GM21737 (cell line): ENCODE measurements around the gene CA7.

Source experiments
- ATAC-seq: cut with Tn5 transposase; IDR thresholded peaks from one replicate; pipeline ENCODE4 v1.9.1; 2021; ENCODE audit warnings: mild to moderate bottlenecking, moderate library complexity; ENCODE audit not compliant: unreplicated experiment

Gene CA7

DNA sequence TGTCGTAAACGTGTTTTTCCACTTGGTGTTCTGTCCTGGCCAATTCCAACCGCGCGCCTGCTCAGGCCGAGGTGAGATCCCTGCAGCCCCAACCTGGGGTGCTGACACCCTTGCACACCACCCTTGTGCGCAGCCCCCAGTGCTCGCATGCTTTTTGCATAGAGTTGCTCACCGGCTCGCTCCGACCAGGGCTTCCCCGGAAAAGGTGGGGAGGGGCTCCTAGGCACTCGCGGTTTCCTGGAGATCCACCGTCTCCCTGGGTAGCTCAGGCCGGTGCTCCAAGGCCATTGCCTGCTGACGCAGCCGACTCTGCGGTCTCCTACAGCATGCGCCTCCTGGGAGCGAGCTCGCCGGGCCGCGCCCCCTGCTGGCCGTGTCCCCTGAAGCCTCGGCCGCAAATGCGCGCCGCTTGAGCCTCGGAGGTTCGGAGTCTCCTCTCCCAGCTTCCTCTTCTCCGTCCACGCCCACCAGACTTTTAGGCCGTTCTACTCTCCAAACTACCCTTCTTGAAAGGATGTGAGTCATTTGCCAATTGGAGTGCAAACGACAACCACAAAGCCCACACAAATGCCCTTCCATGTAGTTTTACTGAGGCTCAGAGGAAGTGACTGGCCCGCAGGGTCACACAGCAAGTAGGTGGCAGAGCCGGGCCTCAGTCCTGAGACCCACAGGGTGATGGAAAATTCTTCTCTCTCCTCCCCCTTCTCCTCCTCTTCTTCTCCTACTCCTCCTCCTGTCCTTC lies 28.9 kb downstream of the CA7 start:
- peak; percentile 80 for ATAC-seq

DNA sequence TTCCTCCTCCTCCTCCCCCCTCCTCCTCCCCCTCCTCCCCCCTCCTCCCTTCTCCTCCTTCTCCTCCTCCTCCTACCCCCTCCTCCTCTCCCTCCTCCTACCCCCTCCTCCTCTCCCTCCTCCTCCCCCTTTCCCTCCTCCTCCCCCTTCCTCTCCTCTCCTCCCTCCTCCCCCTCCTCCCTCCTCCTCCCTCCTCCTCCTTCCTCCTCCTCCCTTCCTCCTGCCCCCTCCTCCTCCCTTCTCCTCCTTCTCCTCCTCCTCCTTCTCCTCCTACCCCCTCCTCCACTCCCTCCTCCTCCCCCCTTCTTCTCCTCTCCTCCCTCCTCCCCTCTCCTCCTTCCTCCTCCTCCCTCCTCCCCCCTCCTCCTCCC lies 29.5 kb downstream of the CA7 start:
- ATAC-seq: no peak

- no peak for ATAC-seq
These were observed 30.0 kb downstream of the CA7 start for GRCh38 chr16:66874079-66874775.

GRCh38 chr16:66878067-66878466 lies 33.9 kb downstream of the CA7 start:
- no peak for ATAC-seq

DNA sequence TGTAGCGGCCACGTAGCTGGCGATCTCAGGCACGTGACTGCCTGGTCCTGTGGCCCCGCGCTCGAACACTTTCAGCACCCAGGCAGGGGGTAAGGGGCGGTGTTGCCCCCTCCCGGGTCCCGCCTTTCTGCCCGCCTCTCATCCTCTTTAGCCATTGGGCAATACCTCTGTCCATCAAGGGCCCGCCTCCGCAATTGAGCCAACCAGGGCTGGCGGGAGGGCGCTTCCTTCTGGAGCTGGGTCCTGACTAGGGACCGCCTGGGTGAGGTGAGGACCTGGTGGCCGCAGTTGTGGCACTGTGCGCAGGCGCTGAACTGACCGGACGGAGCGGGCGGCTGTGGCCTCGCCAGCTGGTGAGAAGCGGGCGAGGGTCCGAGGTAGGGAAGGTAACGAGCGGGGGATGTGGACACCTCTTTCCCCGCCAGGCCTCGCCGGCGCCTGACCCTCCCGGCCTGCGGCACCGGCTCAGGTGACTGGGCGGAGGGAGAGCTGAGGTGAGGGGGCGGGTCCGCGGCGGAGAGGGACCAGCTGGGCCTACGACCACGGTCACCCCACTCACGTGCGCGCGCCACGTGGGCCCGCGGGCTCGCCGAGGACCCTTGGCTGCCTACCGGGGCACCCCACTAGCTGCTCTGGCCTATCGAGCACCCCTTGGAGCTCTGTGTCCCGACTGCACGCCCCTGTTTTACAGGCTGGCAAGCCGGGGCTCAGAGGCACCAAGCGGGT lies 36.2 kb downstream of the CA7 start, which contains the start of gene PDP2:
Gene PDP2, plus strand, starts transcription at position 228 of the 726 bp plus-strand sequence. CDS start 3,770 bp downstream, outside the sequence.
- peak; percentile 94 for ATAC-seq

DNA sequence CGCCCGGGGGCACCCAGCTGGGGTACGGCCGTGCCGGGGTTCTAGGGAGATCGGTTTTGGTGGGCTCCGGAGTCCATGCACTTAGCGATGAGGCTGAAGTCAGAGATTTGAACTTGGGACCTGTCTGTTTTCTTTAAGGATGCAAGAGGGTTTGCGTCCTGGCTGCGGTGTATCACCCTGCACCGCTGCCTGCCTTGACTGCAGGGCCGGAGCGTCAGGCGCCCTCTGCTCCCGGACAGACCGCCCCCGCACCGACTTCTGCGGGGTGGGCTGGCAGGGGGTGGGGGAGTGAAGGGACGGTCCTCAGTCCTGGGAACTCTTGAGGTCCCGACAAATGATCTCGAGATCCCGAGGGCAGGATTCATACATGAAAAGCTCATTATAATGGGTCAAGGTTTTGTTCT lies 36.8 kb downstream of the CA7 start:
- peak; percentile 4 for ATAC-seq

DNA sequence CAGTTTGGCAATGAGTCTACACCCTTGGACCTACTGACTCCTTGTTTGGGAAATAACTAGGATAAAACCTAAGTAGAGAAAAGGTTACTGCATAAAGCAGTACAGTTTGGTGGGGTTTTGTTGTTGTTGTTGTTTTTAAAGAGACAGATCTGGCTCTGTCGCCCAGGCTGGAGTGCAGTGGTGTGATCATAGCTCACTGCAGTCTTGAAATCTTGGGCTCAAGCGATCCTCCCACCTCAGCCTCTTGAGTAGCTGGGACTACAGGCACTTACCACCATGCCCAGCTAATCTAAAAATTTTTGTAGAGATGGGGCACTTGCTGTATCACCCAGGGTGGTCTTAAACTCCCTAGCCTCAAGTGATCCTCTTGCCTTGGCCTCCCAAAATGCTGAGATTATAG lies 37.3 kb downstream of the CA7 start:
- ATAC-seq: no peak

GRCh38 chr16:66881964-66882508 lies 37.8 kb downstream of the CA7 start:
- no peak for ATAC-seq

GRCh38 chr16:66882702-66883101 lies 38.5 kb downstream of the CA7 start:
- no peak for ATAC-seq

GRCh38 chr16:66885491-66885890 lies 41.3 kb downstream of the CA7 start:
- no peak for ATAC-seq

DNA sequence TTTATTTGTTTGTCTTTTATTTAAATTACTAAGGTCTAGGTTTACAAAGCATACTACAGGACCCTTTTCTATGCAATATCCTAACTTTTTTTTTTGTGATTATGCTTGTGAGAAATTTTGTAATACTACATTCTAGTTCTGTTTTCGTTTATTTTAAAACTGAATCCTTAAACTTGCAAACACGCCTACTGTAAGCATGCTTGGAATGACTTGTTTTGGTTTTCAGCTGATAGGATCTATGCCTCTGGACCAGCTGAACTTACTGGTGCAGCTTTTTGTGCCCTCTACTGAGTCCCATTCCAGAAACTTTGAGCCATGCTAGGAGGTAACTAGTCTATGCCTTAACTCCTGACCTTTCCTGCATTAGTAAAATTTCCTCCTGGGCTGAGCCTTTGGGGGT lies 42.1 kb downstream of the CA7 start:
- no peak for ATAC-seq

DNA sequence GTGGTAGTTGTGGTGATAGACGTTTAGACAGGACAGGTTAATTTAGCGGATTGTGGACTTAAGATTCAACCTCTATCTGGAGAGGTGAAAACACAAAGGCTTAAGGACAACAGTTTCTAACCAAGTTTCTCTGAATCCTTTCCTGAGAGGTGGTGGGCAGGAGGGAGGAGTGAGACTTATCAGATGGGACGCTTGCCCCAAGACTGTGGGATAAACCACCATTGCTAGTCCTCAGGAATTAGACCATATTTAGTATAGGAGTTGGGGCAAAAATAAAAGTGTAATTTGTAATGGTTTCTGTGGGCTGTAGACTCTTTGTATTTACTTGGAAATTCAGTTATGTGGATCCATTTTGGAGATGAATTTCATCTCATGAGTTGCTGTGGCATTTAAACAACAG lies 42.7 kb downstream of the CA7 start:
- ATAC-seq: no peak

DNA sequence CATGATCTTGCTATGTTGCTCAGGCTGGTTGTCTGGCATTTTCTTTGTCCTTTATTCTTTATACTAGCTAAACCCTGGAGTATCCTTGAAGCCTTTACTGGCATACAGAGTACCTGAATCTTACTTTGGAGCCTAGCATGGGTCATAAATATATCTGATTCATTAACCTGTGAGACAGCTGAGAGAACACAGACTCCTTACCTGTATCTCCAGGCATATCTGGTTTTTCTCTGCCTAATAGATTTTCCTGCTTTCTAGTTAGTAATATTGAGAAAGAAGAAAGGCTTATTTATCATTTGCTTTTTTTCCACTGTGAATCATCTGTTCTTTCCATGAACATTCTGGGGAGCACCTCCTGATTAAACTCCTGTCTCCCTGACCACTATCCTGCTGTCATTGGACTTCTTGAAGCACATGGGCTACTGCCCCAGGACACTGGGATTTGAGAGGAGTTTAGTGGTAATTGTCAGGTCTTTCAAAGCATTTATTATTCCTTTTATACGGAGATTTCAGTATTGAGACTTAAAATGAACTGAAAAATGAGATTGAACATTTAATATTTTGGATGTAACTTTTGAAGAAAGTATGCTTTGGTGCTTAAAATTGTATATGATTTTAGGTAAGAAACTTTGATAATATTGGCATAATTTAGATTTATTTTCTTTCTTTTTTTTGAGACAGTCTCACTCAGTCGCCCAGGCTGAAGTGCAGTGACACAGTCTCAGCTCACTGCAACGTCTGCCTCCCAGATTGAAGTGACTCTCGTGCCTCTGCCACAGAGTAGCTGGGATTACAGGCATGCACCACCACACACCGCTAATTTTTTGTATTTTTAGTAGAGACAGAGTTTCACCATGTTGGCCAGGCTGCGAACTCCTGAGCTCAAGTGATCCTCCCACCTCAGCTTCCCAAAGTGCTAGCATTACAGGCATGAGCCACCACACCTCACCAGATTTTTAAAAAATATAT lies 44.7 kb downstream of the CA7 start:
- no peak for ATAC-seq

- no peak for ATAC-seq
These were observed 45.4 kb downstream of the CA7 start for GRCh38 chr16:66889622-66890021.

DNA sequence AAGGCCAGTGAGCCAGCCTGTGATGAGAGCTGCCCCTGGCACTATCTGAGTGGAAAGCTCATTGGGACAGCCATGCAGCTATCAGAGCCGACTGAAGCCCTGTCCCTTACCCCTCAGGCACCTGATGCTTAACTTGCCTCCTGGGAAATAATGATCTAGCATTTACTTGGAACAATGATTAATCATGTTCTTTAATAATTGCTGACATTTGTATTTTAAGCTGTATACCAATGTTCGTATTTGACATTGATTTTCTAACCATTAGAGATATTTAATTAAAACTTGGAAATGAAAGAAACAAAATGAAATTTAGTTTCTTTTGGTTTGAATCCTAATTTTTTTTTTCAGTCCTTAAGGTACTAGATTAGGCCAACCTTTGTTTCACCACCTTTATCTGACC lies 46.6 kb downstream of the CA7 start:
- ATAC-seq: no peak

GRCh38 chr16:66891360-66891759 lies 47.1 kb downstream of the CA7 start:
- ATAC-seq: no peak

DNA sequence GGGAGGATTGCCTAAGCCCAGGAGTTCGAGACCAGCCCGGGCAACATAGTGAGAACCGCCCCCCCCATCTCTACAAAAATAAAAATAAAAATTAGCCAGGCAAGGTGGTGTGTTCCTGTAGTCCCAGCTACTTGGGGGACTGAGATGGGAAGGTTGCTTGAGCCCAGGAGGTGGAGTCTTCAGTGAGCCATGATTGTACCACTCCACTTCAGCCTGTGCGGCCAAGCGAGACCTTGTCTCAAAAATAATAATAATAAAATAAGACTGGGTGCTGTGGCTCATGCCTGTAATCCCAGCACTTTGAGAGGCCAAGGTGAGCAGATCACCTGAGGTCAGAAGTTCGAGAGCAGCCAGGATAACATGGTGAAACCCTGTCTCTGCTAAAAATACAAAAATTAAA lies 47.6 kb downstream of the CA7 start:
- ATAC-seq: no peak

- ATAC-seq: no peak
These were observed 49.8 kb downstream of the CA7 start for GRCh38 chr16:66894055-66894454.

- no peak for ATAC-seq
These were observed 50.9 kb downstream of the CA7 start for GRCh38 chr16:66894948-66895688.

GRCh38 chr16:66895689-66895979 lies 51.4 kb downstream of the CA7 start:
- no peak for ATAC-seq
